H7 (cell line): ENCODE data around the gene CNTN1. TPM values are rescaled to one million over a fixed set of nuclear protein-coding genes. Genes with fewer than 3 reads are reported as not detected.

Experiments used
- DNase-seq: peaks from one replicate; pipeline ENCODE4 v3.0.0; 2012
- H3K27me3 ChIP-seq: 2 replicates; pipeline ENCODE4 v1.6.0; 2011; ENCODE audit warnings: mild to moderate bottlenecking, low read length; ENCODE audit not compliant: control insufficient read depth, insufficient read depth
- H3K36me3 ChIP-seq: replicated peaks from 2 replicates; pipeline ENCODE4 v1.5.1; 2011; ENCODE audit warnings: low read length; ENCODE audit not compliant: control insufficient read depth, insufficient read depth
- H3K4me3 ChIP-seq: 2 replicates; pipeline ENCODE4 v1.5.1; 2011; ENCODE audit warnings: low read depth, mild to moderate bottlenecking, control low read depth, low read length, moderate library complexity; ENCODE audit not compliant: insufficient read depth
- total RNA-seq: library from RNA; depleted of rRNA; stranded (reverse); fragments of >200 nt; shearing (Covaris generic); gene quantifications from 2 replicates; pipeline ENCODE4 v1.2.3, GENCODE V29; 2014

The CNTN1 gene
- total RNA-seq, 1 experiment from 2014 or later: 2.9 TPM

GRCh38 chr12:41108032-41108431 lies 415.8 kb downstream of the CNTN1 start:
- no peaks in the 10 kb centered on the region for H3K27me3 ChIP-seq
- no peak overlapping the region for H3K4me3 ChIP-seq
- H3K36me3 ChIP-seq: no peaks in the 10 kb centered on the region
- DNase-seq: no peak

GRCh38 chr12:41112903-41113302 lies 420.7 kb downstream of the CNTN1 start:
- DNase-seq: no peak

DNA sequence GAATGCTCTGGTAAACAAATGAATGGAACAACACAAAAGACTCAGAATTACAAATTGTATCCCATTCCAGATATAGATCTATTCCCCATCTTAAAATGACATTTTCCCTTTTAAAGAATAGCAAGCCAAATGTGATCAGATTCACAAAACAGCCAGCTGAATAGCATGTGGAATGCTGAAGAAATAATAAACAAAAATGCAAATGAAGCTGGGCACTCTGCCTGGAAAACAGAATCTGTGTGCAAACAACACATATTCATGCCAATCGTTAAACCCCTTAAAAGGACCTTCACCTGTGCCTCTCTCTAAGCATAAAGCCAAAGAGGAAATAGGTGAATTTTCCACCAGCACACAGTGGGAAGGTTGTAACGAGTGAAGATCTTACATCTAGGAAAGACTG lies 428.0 kb downstream of the CNTN1 start:
- H3K27me3 ChIP-seq: no peaks in the 10 kb centered on the region
- DNase-seq: no peak

More at GRCh38 chr12:41112903-41113302, 420.7 kb downstream of the CNTN1 start:
- Histone ChIP-seq H3K4me3 (no peak overlapping the region), H3K36me3 (no peaks in the 10 kb centered on the region), H3K27me3 (no peaks in the 10 kb centered on the region)

GRCh38 chr12:41121374-41121773 lies 429.1 kb downstream of the CNTN1 start:
- DNase-seq: no peak

More for the DNA sequence above, 428.0 kb downstream of the CNTN1 start:
- Histone ChIP-seq H3K36me3 (no peaks in the 10 kb centered on the region), H3K4me3 (no peak overlapping the region)

More at GRCh38 chr12:41121374-41121773, 429.1 kb downstream of the CNTN1 start:
- Histone ChIP-seq H3K27me3 (no peaks in the 10 kb centered on the region), H3K4me3 (no peak overlapping the region), H3K36me3 (no peaks in the 10 kb centered on the region)
